SK-N-SH (cell line): ENCODE data around the gene MC2R. TPM values are rescaled to one million over a fixed set of nuclear protein-coding genes. Genes with fewer than 3 reads are reported as not detected.

Experiments used
- CTCF ChIA-PET: fragments of 300-600, 350-600 bp; formaldehyde crosslinking; extraction: SDS; loops from one replicate; lab custom pipeline; 2021; lab: Yijun Ruan, JAX
- POLR2A ChIA-PET: fragments of 350-600 bp; sonication (Branson Sonifier 250); formaldehyde crosslinking; extraction: SDS; loops from one replicate; lab custom pipeline; 2020; ENCODE audit warnings: antibody characterized with exemption, inconsistent platforms; lab: Yijun Ruan, JAX
- DNase-seq: peaks from one replicate; pipeline ENCODE4 v3.0.0; 2012
- H2AFZ ChIP-seq: fragments of 200-600 bp; sonication (generic); 2 replicates; pipeline ENCODE4 v1.8.1; 2016; ENCODE audit warnings: antibody characterized with exemption, mild to moderate bottlenecking, low read depth
- H3F3A ChIP-seq: fragments of 200-600 bp; sonication (generic); replicated peaks from 2 replicates; pipeline ENCODE3; 2016; ENCODE audit warnings: antibody characterized with exemption, mild to moderate bottlenecking; ENCODE audit not compliant: insufficient read depth
- H3K27ac ChIP-seq, 2 experiments: fragments of 200-500 bp in 1 of 2; fragments of 200-600 bp in 1 of 2; sonication (Bioruptor generic) in 1 of 2; sonication (generic), shearing (Covaris generic) in 1 of 2; 2 replicates each; pipeline versions ENCODE4 v1.5.1 to v1.6.1; 2014 to 2016; ENCODE audit warnings: low read depth in 2 of 2, inconsistent platforms in 1 of 2, low read length in 1 of 2, mild to moderate bottlenecking in 1 of 2, mixed read lengths in 1 of 2
- H3K27me3 ChIP-seq: fragments of 200-600 bp; sonication (generic), shearing (Covaris generic); 2 replicates; pipeline ENCODE4 v1.6.1; 2016; ENCODE audit warnings: mixed run types; ENCODE audit not compliant: insufficient read depth
- H3K36me3 ChIP-seq, 2 experiments: fragments of 200-500 bp in 1 of 2; fragments of 200-600 bp in 1 of 2; sonication (Bioruptor generic) in 1 of 2; sonication (generic) in 1 of 2; replicated peaks in 1 of 2; 2 replicates each; pipeline versions ENCODE3 to v1.5.1; 2014 to 2016; ENCODE audit warnings: low read length in 1 of 2, mild to moderate bottlenecking in 1 of 2; ENCODE audit not compliant: insufficient read depth in 2 of 2, control insufficient read depth in 1 of 2
- H3K4me1 ChIP-seq, 2 experiments: fragments of 200-500 bp in 1 of 2; fragments of 200-600 bp in 1 of 2; sonication (Bioruptor generic) in 1 of 2; sonication (generic), shearing (Covaris generic) in 1 of 2; 2 replicates each; pipeline versions ENCODE4 v1.5.1 to v1.6.1; 2014 to 2016; ENCODE audit warnings: low read depth in 1 of 2, low read length in 1 of 2, mixed run types in 1 of 2; ENCODE audit not compliant: insufficient read depth in 2 of 2, control insufficient read depth in 1 of 2
- H3K4me2 ChIP-seq: fragments of 200-600 bp; sonication (generic), shearing (Covaris generic); 2 replicates; pipeline ENCODE4 v1.6.1; 2017; ENCODE audit warnings: mixed run types
- H3K4me3 ChIP-seq, 2 experiments: fragments of 200-500 bp in 1 of 2; fragments of 200-600 bp in 1 of 2; sonication (Bioruptor generic) in 1 of 2; sonication (generic), shearing (Covaris generic) in 1 of 2; 2 replicates each; pipeline versions ENCODE4 v1.5.1 to v1.8.1; 2014 to 2016; ENCODE audit warnings: low read depth in 2 of 2, inconsistent platforms in 1 of 2, low read length in 1 of 2, mild to moderate bottlenecking in 1 of 2, mixed read lengths in 1 of 2, moderate library complexity in 1 of 2
- H3K79me2 ChIP-seq: fragments of 200-600 bp; sonication (generic); 2 replicates; pipeline ENCODE4 v1.8.1; 2017; ENCODE audit warnings: mild to moderate bottlenecking; ENCODE audit not compliant: insufficient read depth
- H3K9ac ChIP-seq: fragments of 200-600 bp; sonication (generic); 2 replicates; pipeline ENCODE4 v1.6.1; 2017; ENCODE audit warnings: mixed run types
- H3K9me2 ChIP-seq: fragments of 200-600 bp; sonication (generic); 2 replicates; pipeline ENCODE4 v1.6.1; 2017; ENCODE audit warnings: mixed run types
- H3K9me3 ChIP-seq: fragments of 200-600 bp; sonication (generic); 2 replicates; pipeline ENCODE4 v1.6.1; 2017; ENCODE audit warnings: mixed run types, mild to moderate bottlenecking, moderate library complexity
- H4K20me1 ChIP-seq: fragments of 200-600 bp; sonication (generic); 2 replicates; pipeline ENCODE4 v1.6.1; 2017; ENCODE audit warnings: mild to moderate bottlenecking, mixed run types; ENCODE audit not compliant: insufficient read depth
- CHD2 ChIP-seq: fragments of 150-350 bp; IDR thresholded peaks from 2 replicates; pipeline ENCODE4 v1.6.1; 2018; ENCODE audit warnings: low read length; ENCODE audit not compliant: partially characterized antibody
- ELF1 ChIP-seq: IDR thresholded peaks from 2 replicates; pipeline ENCODE4 v1.4.0; 2012
- EZH2phosphoT487 ChIP-seq: fragments of 200-600 bp; sonication (generic); IDR thresholded peaks from 2 replicates; pipeline ENCODE4 v1.6.1; 2017; ENCODE audit warnings: low read depth, mixed run types, mild to moderate bottlenecking, antibody characterized with exemption, moderate library complexity, borderline replicate concordance
- FOXJ3 ChIP-seq: sonication (generic); formaldehyde crosslinking; IDR thresholded peaks from 2 replicates; pipeline ENCODE4 v1.5.1; 2020; ENCODE audit warnings: mild to moderate bottlenecking, missing genetic modification reagents
- FOXM1 ChIP-seq: IDR thresholded peaks from 2 replicates; pipeline ENCODE4 v1.4.0; 2012; ENCODE audit warnings: low read depth, mild to moderate bottlenecking
- GATA2 ChIP-seq: sonication (generic); formaldehyde crosslinking; IDR thresholded peaks from 2 replicates; pipeline ENCODE4 v1.5.0; 2020; ENCODE audit warnings: mild to moderate bottlenecking, missing genetic modification reagents
- MEF2A ChIP-seq: IDR thresholded peaks from 2 replicates; pipeline ENCODE4 v1.4.0; 2012; ENCODE audit warnings: low read depth, borderline replicate concordance
- NFIC ChIP-seq: IDR thresholded peaks from 2 replicates; pipeline ENCODE4 v1.4.0; 2012; ENCODE audit warnings: borderline replicate concordance
- NRF1 ChIP-seq: IDR thresholded peaks from 2 replicates; pipeline ENCODE4 v1.6.1; 2012; ENCODE audit warnings: low read depth, mild to moderate bottlenecking, low read length
- RAD21 ChIP-seq: IDR thresholded peaks from 2 replicates; pipeline ENCODE4 v1.6.1; 2012; ENCODE audit warnings: mild to moderate bottlenecking, low read length
- RCOR1 ChIP-seq: fragments of 150-350 bp; IDR thresholded peaks from 2 replicates; pipeline ENCODE4 v1.6.1; 2017; ENCODE audit warnings: antibody characterized with exemption, low read length
- REST ChIP-seq: IDR thresholded peaks from 2 replicates; pipeline ENCODE4 v1.6.1; 2012; ENCODE audit warnings: mild to moderate bottlenecking, low read depth, low read length, moderate library complexity
- SMC3 ChIP-seq: IDR thresholded peaks from 2 replicates; pipeline ENCODE4 v1.6.1; 2012; ENCODE audit warnings: low read depth, low read length, improper control_type of control experiment
- TAF1 ChIP-seq: IDR thresholded peaks from 2 replicates; pipeline ENCODE4 v1.6.1; 2012; ENCODE audit warnings: low read depth, mild to moderate bottlenecking, low read length, moderate library complexity, borderline replicate concordance
- TEAD4 ChIP-seq: IDR thresholded peaks from 2 replicates; pipeline ENCODE4 v1.4.0; 2012; ENCODE audit warnings: mild to moderate bottlenecking, borderline replicate concordance; ENCODE audit not compliant: insufficient read depth
- ZBTB33 ChIP-seq: IDR thresholded peaks from 2 replicates; pipeline ENCODE4 v1.4.0; 2012; ENCODE audit warnings: low read depth, borderline replicate concordance
- WGBS: methylation state at CpG from one replicate; pipeline ENCODE4 v1.1.6; 2017; ENCODE audit warnings: low lambda C conversion rate; 5-methylcytosine and 5-hydroxymethylcytosine counted together
- polyA plus RNA-seq, 3 experiments: library from polyadenylated mRNA; depleted of rRNA; stranded (reverse); fragments of >200 nt; gene quantifications; 2 replicates each; pipeline ENCODE4 v1.2.3, GENCODE V29; 2012
- TF ChIP-seq, protein P1 (sequence below): IDR thresholded peaks from 2 replicates; pipeline ENCODE4; 2012
- TF ChIP-seq, protein P2 (sequence below): IDR thresholded peaks from 2 replicates; pipeline ENCODE4 v1.4.0; 2012; ENCODE audit warnings: low read depth, borderline replicate concordance
- TF ChIP-seq, protein P3 (sequence below): IDR thresholded peaks from 2 replicates; pipeline ENCODE4 v1.4.0; 2012; ENCODE audit warnings: low read depth

Gene MC2R
- polyA plus RNA-seq, 1 of the 3 experiments (the other 2 are of a cell fraction) = not detected

GRCh38 chr18:13874558-13874957 is 40.8 kb downstream of the MC2R start (continued):
- TF ChIP-seq ZBTB33 = no peak
- no peak for TF ChIP-seq TEAD4
- no peak for TF ChIP-seq RAD21
- TF ChIP-seq NFIC = no peak
- no peak for TF ChIP-seq RCOR1
- TF ChIP-seq, protein P1, sequence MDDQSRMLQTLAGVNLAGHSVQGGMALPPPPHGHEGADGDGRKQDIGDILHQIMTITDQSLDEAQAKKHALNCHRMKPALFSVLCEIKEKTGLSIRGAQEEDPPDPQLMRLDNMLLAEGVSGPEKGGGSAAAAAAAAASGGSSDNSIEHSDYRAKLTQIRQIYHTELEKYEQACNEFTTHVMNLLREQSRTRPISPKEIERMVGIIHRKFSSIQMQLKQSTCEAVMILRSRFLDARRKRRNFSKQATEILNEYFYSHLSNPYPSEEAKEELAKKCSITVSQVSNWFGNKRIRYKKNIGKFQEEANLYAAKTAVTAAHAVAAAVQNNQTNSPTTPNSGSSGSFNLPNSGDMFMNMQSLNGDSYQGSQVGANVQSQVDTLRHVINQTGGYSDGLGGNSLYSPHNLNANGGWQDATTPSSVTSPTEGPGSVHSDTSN = no peak
- no peak for TF ChIP-seq REST
- no peak for TF ChIP-seq MEF2A
- TF ChIP-seq TAF1 = no peak

- WGBS = 5% methylated on average over 5 of the region's 5 CpGs
- no peaks in the 10 kb centered on the region for H3K9me3 ChIP-seq
- CTCF ChIA-PET = interaction anchor here (1.0 kb wide), 1 partner anchor 13 kb away, joined by 3 read pairs; no protein-coding TSS in a partner anchor
- TF ChIP-seq, protein P2, sequence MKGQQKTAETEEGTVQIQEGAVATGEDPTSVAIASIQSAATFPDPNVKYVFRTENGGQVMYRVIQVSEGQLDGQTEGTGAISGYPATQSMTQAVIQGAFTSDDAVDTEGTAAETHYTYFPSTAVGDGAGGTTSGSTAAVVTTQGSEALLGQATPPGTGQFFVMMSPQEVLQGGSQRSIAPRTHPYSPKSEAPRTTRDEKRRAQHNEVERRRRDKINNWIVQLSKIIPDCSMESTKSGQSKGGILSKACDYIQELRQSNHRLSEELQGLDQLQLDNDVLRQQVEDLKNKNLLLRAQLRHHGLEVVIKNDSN = no peak
- no peak for TF ChIP-seq ELF1
- TF ChIP-seq NFIC = no peak
- TF ChIP-seq FOXM1 = no peak
- TF ChIP-seq EZH2phosphoT487 = no peak
- TF ChIP-seq GATA2 (CRISPR knock-in tag) = no peak
- no peak for TF ChIP-seq REST
- TF ChIP-seq TAF1 = no peak
- TF ChIP-seq NRF1 = no peak
- no peak for TF ChIP-seq SMC3
- no peak for TF ChIP-seq CHD2
- no peak for TF ChIP-seq FOXJ3 (CRISPR knock-in tag)
- TF ChIP-seq, protein P3, sequence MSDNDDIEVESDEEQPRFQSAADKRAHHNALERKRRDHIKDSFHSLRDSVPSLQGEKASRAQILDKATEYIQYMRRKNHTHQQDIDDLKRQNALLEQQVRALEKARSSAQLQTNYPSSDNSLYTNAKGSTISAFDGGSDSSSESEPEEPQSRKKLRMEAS = no peak
Observed at GRCh38 chr18:13872932-13873331, 42.4 kb downstream of the MC2R start.

More at GRCh38 chr18:13872932-13873331, 42.4 kb downstream of the MC2R start:
- peaks cover 45% of the 10 kb centered on the region for H3K27me3 ChIP-seq
- H3F3A ChIP-seq = no peaks in the 10 kb centered on the region
- H4K20me1 ChIP-seq = no peaks in the 10 kb centered on the region
- POLR2A ChIA-PET = no interaction called here
- H3K9ac ChIP-seq = no peak overlapping the region
- no peaks in the 10 kb centered on the region for H3K4me1 ChIP-seq
- H2AFZ ChIP-seq = no peak overlapping the region
- no peaks in the 10 kb centered on the region for H3K79me2 ChIP-seq
- no peaks in the 10 kb centered on the region for H3K36me3 ChIP-seq
- no peak overlapping the region for H3K4me3 ChIP-seq
- no peak for DNase-seq
- no peak overlapping the region for H3K27ac ChIP-seq
- no peaks in the 10 kb centered on the region for H3K9me2 ChIP-seq
- H3K4me2 ChIP-seq = no peak overlapping the region
